ENCODE results near the gene CGB5.
"Not testable (repeated sequence)": the region's sequence is repeated elsewhere in the genome, so short reads cannot be mapped to it uniquely, and the experiment has no call there.

Gene CGB5

DNA sequence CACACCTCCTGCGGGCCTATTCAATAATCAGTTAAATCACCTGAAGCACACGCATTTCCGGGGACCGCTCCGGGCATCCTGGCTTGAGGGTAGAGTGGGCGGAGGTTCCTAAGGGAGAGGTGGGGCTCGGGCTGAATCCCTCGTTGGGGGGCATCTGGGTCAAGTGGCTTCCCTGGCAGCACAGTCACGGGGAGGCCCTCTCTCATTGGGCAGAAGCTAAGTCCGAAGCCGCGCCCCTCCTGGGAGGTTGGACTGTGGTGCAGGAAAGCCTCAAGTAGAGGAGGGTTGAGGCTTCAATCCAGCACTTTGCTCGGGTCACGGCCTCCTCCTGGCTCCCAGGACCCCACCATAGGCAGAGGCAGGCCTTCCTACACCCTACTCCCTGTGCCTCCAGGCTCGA, at the start of gene CGB5:
CGB5 (plus strand) TSS at position 301 of the 400 bp plus-strand sequence. CDS start 362 bp downstream, outside the sequence.
- not testable (repeated sequence) for DNase-seq

DNA sequence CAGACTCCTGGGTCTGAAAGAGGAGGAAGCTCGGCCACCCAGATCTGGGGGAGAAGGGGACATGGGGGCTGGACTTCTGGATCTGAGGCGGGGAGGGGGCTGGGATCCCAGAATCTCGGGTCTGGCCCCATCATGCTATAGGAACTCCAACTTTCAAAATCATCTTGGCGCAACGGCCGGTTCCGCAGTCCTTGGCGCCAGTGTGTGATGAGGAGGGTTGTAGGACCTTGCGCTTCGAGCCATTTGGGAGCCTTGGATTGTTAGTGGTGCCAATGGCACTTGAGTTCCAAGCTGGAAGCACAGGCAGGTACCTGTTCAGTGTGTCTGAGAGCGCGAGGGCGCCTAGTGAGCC, 49.6 kb upstream of the CGB5 start:
- no peak for DNase-seq

- no peak for DNase-seq
These were observed 45.7 kb upstream of the CGB5 start for GRCh38 chr19:48997972-48998371.

DNA sequence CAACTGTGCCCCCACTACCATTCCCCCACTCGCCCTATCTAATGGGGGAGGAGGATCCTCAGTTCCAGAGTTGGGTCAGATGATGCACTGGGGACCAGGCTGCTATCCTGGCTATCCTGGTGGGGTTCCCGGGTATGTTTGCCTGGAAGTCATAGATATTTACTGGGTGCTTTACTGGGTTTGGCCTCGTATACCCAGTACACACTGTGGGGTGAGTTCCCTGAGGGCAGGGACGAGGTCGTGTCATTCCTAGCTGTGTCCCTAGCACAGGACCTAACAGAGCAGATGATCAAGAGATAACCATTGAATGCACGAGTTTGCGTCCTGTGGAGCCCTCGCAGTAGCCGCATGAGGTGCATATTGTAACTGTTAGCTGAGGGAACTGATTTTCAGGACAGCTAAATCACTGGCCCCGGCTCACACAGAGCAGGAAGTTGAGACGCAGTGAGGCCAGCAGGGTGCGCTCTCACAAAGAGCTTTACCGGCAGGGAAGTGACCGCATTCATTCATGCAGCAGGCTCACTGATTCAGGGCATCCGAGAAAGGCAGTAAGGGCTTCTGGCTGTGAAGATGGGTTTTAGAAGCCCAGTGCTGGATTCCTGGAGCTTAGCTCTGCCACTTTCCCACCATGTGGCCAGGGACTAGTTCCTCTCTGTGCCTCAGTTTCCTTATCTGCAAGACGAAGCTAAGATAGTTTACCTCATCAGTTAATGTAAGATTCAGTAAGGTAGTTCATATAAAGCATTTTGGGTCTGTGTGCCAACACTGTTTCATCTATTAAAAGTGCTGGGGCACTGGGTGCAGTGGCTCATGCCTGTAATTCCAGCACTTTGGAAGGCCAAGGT, 43.9 kb upstream of the CGB5 start:
- DNase-seq: no peak

DNA sequence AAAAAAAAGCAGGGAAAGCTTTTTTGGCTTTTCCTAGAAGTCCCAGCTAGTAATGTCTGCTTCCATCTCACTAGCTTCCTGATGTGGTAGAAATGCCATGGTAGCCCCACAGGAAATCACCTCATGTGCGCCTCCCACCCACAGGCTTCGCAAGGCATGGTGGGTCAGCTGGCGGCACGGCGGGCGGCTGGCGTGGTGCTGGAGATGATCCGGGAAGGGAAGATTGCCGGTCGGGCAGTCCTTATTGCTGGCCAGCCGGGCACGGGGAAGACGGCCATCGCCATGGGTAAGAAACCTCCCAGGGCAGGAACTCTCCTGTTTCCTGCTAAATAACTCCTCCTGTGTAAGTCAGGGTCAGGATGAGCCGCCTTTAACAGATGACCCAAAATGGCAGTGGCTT, 39.5 kb upstream of the CGB5 start:
- DNase-seq: no peak

- DNase-seq: no peak
These were observed 38.6 kb upstream of the CGB5 start for GRCh38 chr19:49004964-49005614.

- no peak for DNase-seq
These were observed 36.7 kb upstream of the CGB5 start for GRCh38 chr19:49006905-49007304.

DNA sequence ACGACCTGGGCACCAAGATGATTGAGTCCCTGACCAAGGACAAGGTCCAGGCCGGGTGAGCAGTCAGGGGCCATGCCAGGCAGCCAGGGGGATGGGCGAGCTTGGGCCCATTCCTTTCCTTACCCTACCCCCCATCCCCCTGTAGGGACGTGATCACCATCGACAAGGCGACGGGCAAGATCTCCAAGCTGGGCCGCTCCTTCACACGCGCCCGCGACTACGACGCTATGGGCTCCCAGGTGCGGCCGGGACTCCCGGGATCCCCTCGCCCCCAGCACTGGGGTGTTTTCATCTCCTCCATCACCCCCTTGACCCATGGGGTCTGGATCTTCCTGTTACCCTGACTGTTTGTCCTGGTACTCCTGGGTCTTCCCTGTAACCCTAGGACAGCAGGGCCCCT, 33.8 kb upstream of the CGB5 start:
- DNase-seq: no peak

DNA sequence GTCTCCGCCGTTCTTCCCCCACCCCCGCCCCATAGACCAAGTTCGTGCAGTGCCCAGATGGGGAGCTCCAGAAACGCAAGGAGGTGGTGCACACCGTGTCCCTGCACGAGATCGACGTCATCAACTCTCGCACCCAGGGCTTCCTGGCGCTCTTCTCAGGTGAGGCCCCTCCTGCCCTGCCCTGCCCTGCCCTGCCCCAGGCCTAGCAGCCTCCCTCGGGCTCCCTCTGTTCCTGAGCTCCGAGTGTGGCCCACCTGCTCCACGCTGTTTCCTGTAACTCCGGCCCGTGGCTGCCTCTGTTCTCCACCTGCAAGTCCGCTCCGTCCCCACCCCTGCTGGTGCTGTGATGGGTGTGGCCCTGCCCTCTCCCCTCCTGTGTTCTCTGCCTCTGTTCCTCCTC, 33.2 kb upstream of the CGB5 start:
- DNase-seq: no peak

DNA sequence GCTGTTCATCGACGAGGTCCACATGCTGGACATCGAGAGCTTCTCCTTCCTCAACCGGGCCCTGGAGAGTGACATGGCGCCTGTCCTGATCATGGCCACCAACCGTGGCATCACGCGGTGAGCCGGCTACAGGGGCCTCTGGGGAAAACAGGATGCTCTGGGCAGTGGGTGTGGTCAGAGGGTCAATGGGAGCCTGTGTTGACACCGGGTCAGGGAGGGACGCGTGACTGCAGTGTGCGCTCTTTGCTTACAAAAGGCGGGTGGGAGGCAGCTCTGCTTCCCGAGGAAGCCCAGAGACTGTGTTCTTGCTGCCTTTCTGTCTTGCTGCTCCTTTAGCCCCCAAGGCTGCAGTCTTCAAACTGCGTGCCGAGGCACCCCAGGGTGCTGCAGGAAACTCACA, 32.5 kb upstream of the CGB5 start:
- DNase-seq: no peak

GRCh38 chr19:49014123-49014869, 29.4 kb upstream of the CGB5 start:
- no peak for DNase-seq

- no peak for DNase-seq
These were observed 28.8 kb upstream of the CGB5 start for GRCh38 chr19:49014870-49015255.

DNA sequence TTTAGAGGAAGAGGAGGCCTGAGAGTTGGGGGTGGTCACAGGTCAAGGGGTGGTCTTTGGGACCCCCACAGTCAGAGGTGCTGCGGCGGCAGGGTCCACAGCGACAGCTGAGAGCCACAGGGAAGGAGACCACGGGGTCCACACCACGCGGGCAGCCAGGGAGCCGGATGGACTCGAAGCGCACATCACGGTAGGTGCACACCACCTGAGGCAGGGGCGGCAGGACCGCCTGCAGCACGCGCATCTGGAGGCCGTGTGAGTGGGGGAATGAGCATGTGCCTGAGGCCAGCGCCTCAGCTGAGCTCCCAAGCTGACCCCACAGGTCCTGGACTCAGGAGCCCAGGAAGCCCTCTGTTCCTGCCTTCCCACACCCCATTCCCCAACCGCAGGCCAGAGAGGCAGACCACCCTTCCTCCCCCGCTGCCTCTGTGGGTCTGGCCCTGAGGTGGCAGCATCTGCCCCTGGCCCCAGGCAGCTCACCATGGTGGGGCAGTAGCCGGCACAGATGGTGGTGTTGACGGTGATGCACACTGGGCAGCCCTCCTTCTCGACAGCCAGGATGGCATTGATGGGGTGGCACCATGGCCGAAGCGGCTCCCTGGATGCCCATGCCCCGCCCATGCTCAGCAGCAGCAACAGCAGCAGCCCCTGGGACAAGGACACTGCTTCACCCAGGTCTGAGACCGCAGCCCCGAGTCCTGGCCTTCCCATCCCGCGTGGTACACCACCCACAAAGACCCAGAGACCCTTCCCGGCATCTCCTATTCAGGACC, 27.4 kb upstream of the CGB5 start:
- DNase-seq: no peak

- no peak for DNase-seq
These were observed 26.5 kb upstream of the CGB5 start, which contains the start of gene LHB for GRCh38 chr19:49017041-49017665. LHB (minus strand) TSS chr19:49017091; CDS start chr19:49017081, 10 bp downstream.

GRCh38 chr19:49017666-49018351, 25.8 kb upstream of the CGB5 start:
- no peak for DNase-seq

- not testable (repeated sequence) for DNase-seq
These were observed 25.0 kb upstream of the CGB5 start for GRCh38 chr19:49018388-49019241.

DNA sequence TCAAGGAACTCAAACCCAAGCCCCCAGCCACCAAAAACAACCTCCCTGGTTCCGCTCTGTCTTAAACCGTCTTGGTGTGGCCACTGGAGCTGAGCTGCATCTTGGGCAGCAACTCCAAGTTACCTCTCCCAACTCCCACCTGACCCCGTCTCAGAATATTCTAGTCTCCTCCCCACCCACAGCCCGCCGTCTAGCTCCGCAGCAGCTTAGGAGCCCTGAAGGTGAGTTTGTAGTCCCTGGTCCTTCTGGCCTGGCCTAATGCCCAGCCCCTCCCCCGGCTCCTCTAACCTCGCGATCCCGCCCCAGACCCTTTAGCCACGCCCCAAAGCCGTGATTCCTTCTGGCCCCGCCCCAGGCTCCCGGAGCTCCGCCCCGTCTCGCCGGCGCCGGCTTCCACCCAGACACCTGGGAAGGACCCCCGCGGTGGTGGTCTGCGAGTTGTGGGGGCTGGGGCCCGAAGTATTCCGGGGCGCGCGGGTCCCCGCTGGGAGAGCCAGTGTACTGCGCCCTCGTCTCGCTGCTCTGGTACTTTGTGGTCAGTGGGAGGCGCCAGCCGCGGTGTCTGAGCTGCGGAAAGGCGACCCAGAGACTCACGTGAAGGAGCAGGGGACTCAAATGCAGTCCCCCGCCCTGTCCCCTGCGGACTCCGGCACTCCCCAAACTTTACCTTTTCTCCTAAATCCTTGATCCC, 24.3 kb upstream of the CGB5 start:
- peak; percentile 12 for DNase-seq

DNA sequence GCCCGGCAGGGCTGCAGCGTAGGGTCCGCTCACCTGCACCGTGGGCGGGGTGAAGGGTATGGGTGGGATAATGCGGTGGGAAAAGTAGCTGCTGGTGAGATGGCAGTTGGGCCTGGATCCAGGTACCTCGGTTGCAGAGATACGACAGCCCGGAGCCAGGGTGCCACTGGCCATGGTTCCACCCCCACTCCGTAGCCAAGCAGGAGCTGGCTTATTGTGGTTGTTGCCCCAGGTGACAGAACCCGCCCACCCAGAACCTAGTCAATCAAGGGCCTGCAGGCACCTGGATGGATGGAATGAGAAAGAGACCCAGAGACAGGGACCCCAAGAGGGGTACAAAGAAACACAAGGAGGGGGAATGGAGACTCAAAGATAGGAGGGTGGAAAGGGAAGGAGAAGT, 23.3 kb upstream of the CGB5 start:
- DNase-seq: no peak

- DNase-seq: no peak
These were observed 22.4 kb upstream of the CGB5 start for GRCh38 chr19:49020931-49021895.

All from midbrain (tissue), 1 donor.